Stomach smooth muscle (tissue), 2 donors: ENCODE measurements around the gene TMEM45A.

Experiments
- H3K27ac ChIP-seq: one replicate; pipeline ENCODE4 v1.7.0; 2013; ENCODE audit warnings: mild to moderate bottlenecking, low read length, inconsistent platforms
- H3K27me3 ChIP-seq, 2 donors: one replicate each; pipeline ENCODE4 v1.7.0; 2013; ENCODE audit warnings: low read length in 2 of 2; ENCODE audit not compliant: insufficient read depth in 2 of 2, control insufficient read depth in 1 of 2
- H3K36me3 ChIP-seq, 2 donors: one replicate each; pipeline ENCODE4 v1.7.0; 2013; ENCODE audit warnings: low read length in 2 of 2; ENCODE audit not compliant: control insufficient read depth in 2 of 2, insufficient read depth in 2 of 2
- H3K4me1 ChIP-seq: one replicate; pipeline ENCODE4 v1.7.0; 2013; ENCODE audit warnings: low read length; ENCODE audit not compliant: control insufficient read depth, insufficient read depth
- H3K4me3 ChIP-seq, 2 donors: one replicate each; pipeline ENCODE4 v1.7.0; 2013; ENCODE audit warnings: low read length in 2 of 2
- H3K9ac ChIP-seq, 2 donors: one replicate each; pipeline ENCODE4 v1.7.0; 2013; ENCODE audit warnings: low read length in 2 of 2, mild to moderate bottlenecking in 1 of 2
- H3K9me3 ChIP-seq, 2 donors: one replicate each; pipeline ENCODE4 v1.7.0; 2013; ENCODE audit warnings: low read length in 2 of 2; ENCODE audit not compliant: control insufficient read depth in 2 of 2
- donor health status: healthy.
- donor health status: Pancreatic carcinoma.

Gene TMEM45A

DNA sequence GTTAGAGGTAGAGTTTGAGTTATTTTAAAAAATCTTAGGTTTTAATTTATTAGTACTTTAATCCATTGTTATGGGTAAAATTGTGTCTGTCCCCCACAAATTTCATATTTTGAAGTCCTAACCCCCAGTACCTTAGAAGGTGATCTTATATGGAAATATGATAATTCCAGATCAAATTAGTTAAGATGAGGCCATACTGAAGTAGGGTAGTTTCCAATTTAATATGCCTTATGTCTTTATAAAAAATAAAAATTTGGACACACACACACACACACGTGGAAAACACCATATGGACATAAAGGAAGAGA is 98.4 kb downstream of the TMEM45A start:
- H3K27ac ChIP-seq: no peak overlapping the region
- H3K27me3 ChIP-seq: no peaks in the 10 kb centered on the region
- no peak overlapping the region for H3K4me3 ChIP-seq
- no peak overlapping the region for H3K9ac ChIP-seq
- no peaks in the 10 kb centered on the region for H3K9me3 ChIP-seq
- H3K36me3 ChIP-seq: no peaks in the 10 kb centered on the region
- H3K4me1 ChIP-seq: no peaks in the 10 kb centered on the region

DNA sequence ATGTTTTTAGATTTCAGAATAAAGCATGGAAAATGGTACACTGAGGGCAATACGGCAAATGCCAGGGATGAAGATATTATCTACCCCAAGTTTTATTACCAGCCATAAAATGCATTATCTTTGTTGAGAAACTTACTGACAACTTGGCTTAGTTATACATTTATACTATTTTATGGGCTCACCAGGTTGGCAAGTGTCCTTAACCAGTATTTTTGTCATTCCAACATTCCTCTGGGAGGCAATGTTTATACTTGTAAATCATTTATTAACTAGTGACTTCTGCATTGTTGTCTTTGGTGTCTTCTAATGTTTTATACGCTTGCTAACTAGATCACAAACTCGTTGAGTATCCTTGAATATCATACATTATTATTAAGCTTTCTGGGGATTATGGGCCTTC is 99.0 kb downstream of the TMEM45A start:
- Histone ChIP-seq H3K36me3 (no peaks in the 10 kb centered on the region), H3K27ac (no peak overlapping the region), H3K4me3 (no peak overlapping the region), H3K27me3 (no peaks in the 10 kb centered on the region), H3K9ac (no peak overlapping the region), H3K4me1 (no peaks in the 10 kb centered on the region), H3K9me3 (no peaks in the 10 kb centered on the region)

- H3K27ac ChIP-seq: no peak overlapping the region
- no peak overlapping the region for H3K9ac ChIP-seq
- no peak overlapping the region for H3K4me3 ChIP-seq
- no peaks in the 10 kb centered on the region for H3K9me3 ChIP-seq
- no peaks in the 10 kb centered on the region for H3K4me1 ChIP-seq
- no peaks in the 10 kb centered on the region for H3K36me3 ChIP-seq
- no peaks in the 10 kb centered on the region for H3K27me3 ChIP-seq
Observed at GRCh38 chr3:100600181-100601042, 108.0 kb downstream of the TMEM45A start.

DNA sequence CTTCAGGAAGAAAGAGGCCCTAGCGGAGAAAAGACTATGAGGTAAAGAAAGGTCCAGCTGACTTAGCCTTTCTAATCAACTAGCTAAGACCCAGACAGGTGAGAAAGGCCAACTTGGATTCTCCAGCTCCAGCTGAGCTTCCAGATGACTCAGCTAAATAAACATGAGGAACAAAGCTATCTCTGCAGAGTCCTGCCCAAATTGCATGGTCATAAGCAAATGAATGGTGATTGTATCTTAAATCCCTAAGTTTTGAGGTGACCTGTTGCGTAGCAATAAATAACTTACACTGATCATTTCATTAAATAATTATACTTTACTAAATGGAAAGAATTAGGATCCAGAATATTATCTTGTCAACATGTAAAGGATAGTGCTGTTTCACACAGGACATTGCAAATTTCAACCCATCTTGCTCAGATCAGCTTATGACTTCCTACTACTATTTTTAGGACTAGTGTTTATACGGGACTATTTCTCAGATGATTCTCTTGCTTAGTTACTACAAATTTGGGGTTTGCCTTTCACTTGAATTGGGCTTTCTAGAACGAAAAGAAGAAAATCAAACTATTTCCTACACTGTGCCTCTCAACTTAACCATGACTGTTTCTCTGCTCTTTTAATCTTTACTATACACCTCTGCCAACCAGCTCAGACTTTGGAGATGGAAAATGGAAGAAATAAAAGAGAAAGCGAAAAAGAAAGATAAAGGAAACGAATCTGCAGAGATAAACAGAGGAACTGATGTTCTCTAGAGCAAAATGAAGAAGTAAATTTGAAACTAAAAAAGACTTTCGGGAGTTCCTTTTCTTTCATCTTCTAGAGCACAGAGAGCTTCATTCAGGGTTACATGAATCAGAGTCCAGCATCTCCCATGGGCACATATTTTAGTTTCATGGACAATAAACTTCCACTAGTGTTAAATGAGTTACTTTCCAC is 110.4 kb downstream of the TMEM45A start:
- H3K9me3 ChIP-seq: no peaks in the 10 kb centered on the region
- no peak overlapping the region for H3K27ac ChIP-seq
- no peak overlapping the region for H3K9ac ChIP-seq
- no peak overlapping the region for H3K4me3 ChIP-seq
- H3K36me3 ChIP-seq: no peaks in the 10 kb centered on the region
- no peaks in the 10 kb centered on the region for H3K4me1 ChIP-seq
- H3K27me3 ChIP-seq: no peaks in the 10 kb centered on the region

GRCh38 chr3:100603469-100603868 is 111.0 kb downstream of the TMEM45A start:
- H3K9ac ChIP-seq: no peak overlapping the region
- no peak overlapping the region for H3K27ac ChIP-seq

GRCh38 chr3:100605358-100605757 is 112.9 kb downstream of the TMEM45A start:
- no peaks in the 10 kb centered on the region for H3K36me3 ChIP-seq
- no peak overlapping the region for H3K4me3 ChIP-seq
- peaks cover 0 to 2% of the 10 kb centered on the region in 2 donors for H3K27me3 ChIP-seq
- H3K9ac ChIP-seq: no peak overlapping the region
- no peak overlapping the region for H3K27ac ChIP-seq
- H3K9me3 ChIP-seq: no peaks in the 10 kb centered on the region
- no peaks in the 10 kb centered on the region for H3K4me1 ChIP-seq

More at GRCh38 chr3:100603469-100603868, 111.0 kb downstream of the TMEM45A start:
- Histone ChIP-seq H3K36me3 (no peaks in the 10 kb centered on the region), H3K9me3 (no peaks in the 10 kb centered on the region), H3K4me1 (no peaks in the 10 kb centered on the region), H3K27me3 (no peaks in the 10 kb centered on the region), H3K4me3 (no peak overlapping the region)

GRCh38 chr3:100606894-100607512 is 114.6 kb downstream of the TMEM45A start:
- Histone ChIP-seq H3K27ac (no peak overlapping the region), H3K9me3 (no peaks in the 10 kb centered on the region), H3K36me3 (no peaks in the 10 kb centered on the region), H3K4me1 (no peaks in the 10 kb centered on the region), H3K4me3 (no peak overlapping the region), H3K27me3 (peaks cover 0 to 4% of the 10 kb centered on the region in 2 donors), H3K9ac (no peak overlapping the region)

GRCh38 chr3:100609305-100609704 is 116.9 kb downstream of the TMEM45A start, which contains the start of gene ADGRG7:
Gene ADGRG7, plus strand, starts transcription at chr3:100609601. Its CDS starts 256 bp downstream, at chr3:100609857.
- Histone ChIP-seq H3K27ac (no peak within 1 kb of the TSS), H3K9ac (no peak within 1 kb of the TSS), H3K4me3 (no peak within 1 kb of the TSS)

DNA sequence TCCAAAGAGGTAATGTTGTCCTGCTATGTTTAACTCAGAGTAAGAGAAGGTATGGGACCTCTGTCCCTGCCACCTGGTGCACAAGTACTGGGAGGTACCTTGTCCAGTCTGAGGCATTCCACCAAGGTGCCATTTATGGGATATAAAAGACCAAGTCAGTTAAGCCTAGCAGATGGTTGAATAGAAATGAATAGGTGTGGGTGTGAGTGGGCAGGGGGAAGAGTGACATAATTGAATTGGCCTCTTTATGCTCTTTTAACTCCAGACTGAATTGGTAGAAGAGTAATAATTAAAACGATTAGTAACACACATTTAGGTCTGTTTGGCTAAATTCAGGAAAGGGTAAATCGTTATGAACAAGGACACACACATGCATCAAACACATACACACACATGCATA is 117.5 kb downstream of the TMEM45A start:
- H3K36me3 ChIP-seq: no peaks in the 10 kb centered on the region

More at GRCh38 chr3:100609305-100609704, 116.9 kb downstream of the TMEM45A start, which contains the start of gene ADGRG7:
- Histone ChIP-seq H3K9me3 (no peaks in the 10 kb centered on the region), H3K36me3 (no peaks in the 10 kb centered on the region), H3K27me3 (peaks cover 0 to 4% of the 10 kb centered on the region in 2 donors), H3K4me1 (no peaks in the 10 kb centered on the region)

GRCh38 chr3:100611221-100611620 is 118.8 kb downstream of the TMEM45A start:
- H3K9me3 ChIP-seq: no peaks in the 10 kb centered on the region
- no peaks in the 10 kb centered on the region for H3K4me1 ChIP-seq
- peaks cover 0 to 4% of the 10 kb centered on the region in 2 donors for H3K27me3 ChIP-seq
- no peak overlapping the region for H3K4me3 ChIP-seq
- H3K36me3 ChIP-seq: no peaks in the 10 kb centered on the region
- H3K27ac ChIP-seq: no peak overlapping the region
- no peak overlapping the region for H3K9ac ChIP-seq

More for the DNA sequence above, 117.5 kb downstream of the TMEM45A start:
- Histone ChIP-seq H3K27ac (no peak overlapping the region), H3K9ac (no peak overlapping the region), H3K27me3 (peaks cover 0 to 4% of the 10 kb centered on the region in 2 donors), H3K9me3 (no peaks in the 10 kb centered on the region), H3K4me1 (no peaks in the 10 kb centered on the region), H3K4me3 (no peak overlapping the region)
